HEK293 (cell line): ENCODE results near the gene TECPR2.

Experiments
- CTCF ChIA-PET: fragments of 350-600 bp; formaldehyde crosslinking; extraction: SDS; loops from one replicate; lab custom pipeline; 2021; ENCODE audit warnings: antibody characterized with exemption; lab: Yijun Ruan, JAX
- POLR2A ChIA-PET: fragments of 300-600 bp; formaldehyde crosslinking; extraction: SDS; loops from one replicate; lab custom pipeline; 2020; ENCODE audit warnings: antibody characterized with exemption, inconsistent platforms; lab: Yijun Ruan, JAX
- H3K27ac ChIP-seq: fragments of 200-500 bp; sonication (Bioruptor generic); 2 replicates; pipeline ENCODE4 v1.5.1; 2014; ENCODE audit warnings: low read depth, low read length, control low read depth, inconsistent platforms; ENCODE audit errors: extremely low read depth
- H3K36me3 ChIP-seq, 2 experiments: fragments of 200-500 bp in 1 of 2; sonication (Bioruptor generic) in 1 of 2; 1 replicate in 1 of 2; 2 replicates in 1 of 2; pipeline ENCODE4 v1.5.1; 2014 to 2017; ENCODE audit warnings: inconsistent platforms in 2 of 2, low read length in 2 of 2; ENCODE audit not compliant: control insufficient read depth in 2 of 2, insufficient read depth in 1 of 2
- H3K4me1 ChIP-seq: fragments of 200-500 bp; sonication (Bioruptor generic); 2 replicates; pipeline ENCODE4 v1.5.1; 2014; ENCODE audit warnings: mild to moderate bottlenecking, low read length, inconsistent platforms; ENCODE audit not compliant: control insufficient read depth, insufficient read depth
- H3K4me3 ChIP-seq: 2 replicates; pipeline ENCODE4 v1.5.1; 2011; ENCODE audit warnings: low read depth, mild to moderate bottlenecking, control low read depth, low read length, moderate library complexity
- H3K9me3 ChIP-seq: fragments of 200-500 bp; sonication (Bioruptor generic); 2 replicates; pipeline ENCODE4 v1.5.1; 2014; ENCODE audit warnings: low read depth, low read length, inconsistent platforms; ENCODE audit not compliant: control insufficient read depth, insufficient read depth
- AEBP2 ChIP-seq: fragments of 450-650 bp; formaldehyde crosslinking; IDR thresholded peaks from 2 replicates; pipeline ENCODE4 v1.5.1; 2016; ENCODE audit warnings: missing biosample characterization, missing genetic modification characterization, borderline replicate concordance
- GLIS2 ChIP-seq: fragments of 450-650 bp; formaldehyde crosslinking; IDR thresholded peaks from 2 replicates; pipeline ENCODE4 v1.5.1; 2016; ENCODE audit warnings: missing biosample characterization, missing genetic modification characterization
- HOXC10 ChIP-seq: sonication (generic); formaldehyde crosslinking; IDR thresholded peaks from 2 replicates; pipeline ENCODE4 v1.8.1; 2023; ENCODE audit warnings: mild to moderate bottlenecking, missing genetic modification reagents
- RBAK ChIP-seq: fragments of 450-650 bp; formaldehyde crosslinking; IDR thresholded peaks from 2 replicates; pipeline ENCODE4 v1.5.1; 2016; ENCODE audit warnings: missing biosample characterization, missing genetic modification characterization
- REPIN1 ChIP-seq: fragments of 450-650 bp; formaldehyde crosslinking; IDR thresholded peaks from 2 replicates; pipeline ENCODE4 v1.5.1; 2017; ENCODE audit warnings: missing biosample characterization, missing genetic modification characterization, low read depth
- ZNF184 ChIP-seq: fragments of 450-650 bp; IDR thresholded peaks from 2 replicates; pipeline ENCODE4 v1.5.1; 2018; ENCODE audit warnings: missing biosample characterization, mild to moderate bottlenecking, missing genetic modification characterization
- ZNF248 ChIP-seq: fragments of 450-650 bp; formaldehyde crosslinking; IDR thresholded peaks from 2 replicates; pipeline ENCODE4 v1.5.1; 2017; ENCODE audit warnings: missing biosample characterization, missing genetic modification characterization
- ZNF354C ChIP-seq: fragments of 450-650 bp; formaldehyde crosslinking; IDR thresholded peaks from 2 replicates; pipeline ENCODE4 v1.5.1; 2016; ENCODE audit warnings: missing biosample characterization, missing genetic modification characterization, low read depth, borderline replicate concordance
- ZNF473 ChIP-seq: fragments of 450-650 bp; formaldehyde crosslinking; IDR thresholded peaks from 2 replicates; pipeline ENCODE4 v1.5.1; 2017; ENCODE audit warnings: missing biosample characterization, missing genetic modification characterization
- ZNF514 ChIP-seq: fragments of 450-650 bp; formaldehyde crosslinking; IDR thresholded peaks from 2 replicates; pipeline ENCODE4 v1.5.1; 2016; ENCODE audit warnings: missing biosample characterization, missing genetic modification characterization
- ZNF571 ChIP-seq: fragments of 450-650 bp; formaldehyde crosslinking; IDR thresholded peaks from 2 replicates; pipeline ENCODE4 v1.5.0; 2017; ENCODE audit warnings: missing biosample characterization, missing genetic modification characterization
- ZNF707 ChIP-seq: fragments of 450-650 bp; formaldehyde crosslinking; IDR thresholded peaks from 2 replicates; pipeline ENCODE4 v1.5.1; 2016; ENCODE audit warnings: missing biosample characterization, missing genetic modification characterization
- ZNF792 ChIP-seq: fragments of 450-650 bp; formaldehyde crosslinking; IDR thresholded peaks from 2 replicates; pipeline ENCODE4 v1.5.1; 2016; ENCODE audit warnings: missing biosample characterization, missing genetic modification characterization
- ZSCAN30 ChIP-seq: fragments of 450-650 bp; IDR thresholded peaks from 2 replicates; pipeline ENCODE4 v1.5.1; 2018; ENCODE audit warnings: missing biosample characterization, mild to moderate bottlenecking, missing genetic modification characterization, moderate library complexity
- TF ChIP-seq, protein P1 (sequence below): fragments of 450-650 bp; formaldehyde crosslinking; IDR thresholded peaks from 2 replicates; pipeline ENCODE4 v1.5.1; 2016; ENCODE audit warnings: missing biosample characterization, missing genetic modification characterization
- TF ChIP-seq, protein P2 (sequence below): fragments of 450-650 bp; formaldehyde crosslinking; IDR thresholded peaks from 2 replicates; pipeline ENCODE4 v1.5.1; 2016; ENCODE audit warnings: missing biosample characterization, missing genetic modification characterization

TECPR2 gene

GRCh38 chr14:102469261-102469660 lies 106.5 kb downstream of the TECPR2 start (continued):
- TF ChIP-seq ZNF248 (tag by site-specific recombination) (no peak), ZNF571 (tag by site-specific recombination) (no peak)

GRCh38 chr14:102471921-102472790 lies 109.4 kb downstream of the TECPR2 start:
- ChIA-PET CTCF (interaction anchor here (0.6 to 1.2 kb wide), 4 partner anchors 27 to 738 kb away, joined by 3 to 8 read pairs (median 4); no protein-coding TSS in a partner anchor), POLR2A (interaction anchor here (0.5 kb wide), 1 partner anchor 476 kb away, joined by 3 read pairs; no protein-coding TSS in a partner anchor)
- Histone ChIP-seq H3K4me3 (no peak overlapping the region), H3K4me1 (no peaks in the 10 kb centered on the region), H3K27ac (no peak overlapping the region), H3K36me3 (peaks cover 2 to 19% of the 10 kb centered on the region in 2 experiments; a peak in 2 of 3 replicates), H3K9me3 (no peaks in the 10 kb centered on the region)
- TF ChIP-seq AEBP2 (tag by site-specific recombination), result no peak
- TF ChIP-seq, protein P1, sequence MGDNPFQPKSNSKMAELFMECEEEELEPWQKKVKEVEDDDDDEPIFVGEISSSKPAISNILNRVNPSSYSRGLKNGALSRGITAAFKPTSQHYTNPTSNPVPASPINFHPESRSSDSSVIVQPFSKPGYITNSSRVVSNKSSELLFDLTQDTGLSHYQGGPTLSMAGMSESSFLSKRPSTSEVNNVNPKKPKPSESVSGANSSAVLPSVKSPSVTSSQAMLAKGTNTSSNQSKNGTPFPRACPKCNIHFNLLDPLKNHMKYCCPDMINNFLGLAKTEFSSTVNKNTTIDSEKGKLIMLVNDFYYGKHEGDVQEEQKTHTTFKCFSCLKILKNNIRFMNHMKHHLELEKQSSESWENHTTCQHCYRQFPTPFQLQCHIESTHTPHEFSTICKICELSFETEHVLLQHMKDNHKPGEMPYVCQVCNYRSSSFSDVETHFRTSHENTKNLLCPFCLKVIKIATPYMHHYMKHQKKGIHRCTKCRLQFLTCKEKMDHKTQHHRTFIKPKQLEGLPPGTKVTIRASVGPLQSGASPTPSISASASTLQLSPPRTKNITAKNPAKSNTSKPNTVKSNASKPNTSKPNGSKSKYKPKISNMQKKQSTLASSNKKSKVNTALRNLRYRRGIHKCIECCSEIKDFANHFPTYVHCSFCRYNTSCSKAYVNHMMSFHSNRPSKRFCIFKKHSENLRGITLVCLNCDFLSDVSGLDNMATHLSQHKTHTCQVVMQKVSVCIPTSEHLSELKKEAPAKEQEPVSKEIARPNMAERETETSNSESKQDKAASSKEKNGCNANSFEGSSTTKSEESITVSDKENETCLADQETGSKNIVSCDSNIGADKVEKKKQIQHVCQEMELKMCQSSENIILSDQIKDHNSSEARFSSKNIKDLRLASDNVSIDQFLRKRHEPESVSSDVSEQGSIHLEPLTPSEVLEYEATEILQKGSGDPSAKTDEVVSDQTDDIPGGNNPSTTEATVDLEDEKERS (tag by site-specific recombination), result no peak
- TF ChIP-seq HOXC10 (CRISPR knock-in tag), result no peak
- TF ChIP-seq, protein P2, sequence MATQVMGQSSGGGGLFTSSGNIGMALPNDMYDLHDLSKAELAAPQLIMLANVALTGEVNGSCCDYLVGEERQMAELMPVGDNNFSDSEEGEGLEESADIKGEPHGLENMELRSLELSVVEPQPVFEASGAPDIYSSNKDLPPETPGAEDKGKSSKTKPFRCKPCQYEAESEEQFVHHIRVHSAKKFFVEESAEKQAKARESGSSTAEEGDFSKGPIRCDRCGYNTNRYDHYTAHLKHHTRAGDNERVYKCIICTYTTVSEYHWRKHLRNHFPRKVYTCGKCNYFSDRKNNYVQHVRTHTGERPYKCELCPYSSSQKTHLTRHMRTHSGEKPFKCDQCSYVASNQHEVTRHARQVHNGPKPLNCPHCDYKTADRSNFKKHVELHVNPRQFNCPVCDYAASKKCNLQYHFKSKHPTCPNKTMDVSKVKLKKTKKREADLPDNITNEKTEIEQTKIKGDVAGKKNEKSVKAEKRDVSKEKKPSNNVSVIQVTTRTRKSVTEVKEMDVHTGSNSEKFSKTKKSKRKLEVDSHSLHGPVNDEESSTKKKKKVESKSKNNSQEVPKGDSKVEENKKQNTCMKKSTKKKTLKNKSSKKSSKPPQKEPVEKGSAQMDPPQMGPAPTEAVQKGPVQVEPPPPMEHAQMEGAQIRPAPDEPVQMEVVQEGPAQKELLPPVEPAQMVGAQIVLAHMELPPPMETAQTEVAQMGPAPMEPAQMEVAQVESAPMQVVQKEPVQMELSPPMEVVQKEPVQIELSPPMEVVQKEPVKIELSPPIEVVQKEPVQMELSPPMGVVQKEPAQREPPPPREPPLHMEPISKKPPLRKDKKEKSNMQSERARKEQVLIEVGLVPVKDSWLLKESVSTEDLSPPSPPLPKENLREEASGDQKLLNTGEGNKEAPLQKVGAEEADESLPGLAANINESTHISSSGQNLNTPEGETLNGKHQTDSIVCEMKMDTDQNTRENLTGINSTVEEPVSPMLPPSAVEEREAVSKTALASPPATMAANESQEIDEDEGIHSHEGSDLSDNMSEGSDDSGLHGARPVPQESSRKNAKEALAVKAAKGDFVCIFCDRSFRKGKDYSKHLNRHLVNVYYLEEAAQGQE, result no peak
- TF ChIP-seq RBAK (tag by site-specific recombination), result no peak
- TF ChIP-seq ZSCAN30 (tag by site-specific recombination), result no peak
- TF ChIP-seq REPIN1 (tag by site-specific recombination), result no peak
- TF ChIP-seq ZNF184 (tag by site-specific recombination), result no peak
- TF ChIP-seq ZNF514 (tag by site-specific recombination), result no peak
- no peak for TF ChIP-seq ZNF354C (tag by site-specific recombination)
- no peak for TF ChIP-seq ZNF707 (tag by site-specific recombination)
- no peak for TF ChIP-seq GLIS2 (tag by site-specific recombination)
- no peak for TF ChIP-seq ZNF792 (tag by site-specific recombination)
- no peak for TF ChIP-seq ZNF473 (tag by site-specific recombination)
